CD14-positive monocyte (primary cell): ENCODE measurements around the gene HSPA2. TPM values are rescaled to one million over a fixed set of nuclear protein-coding genes. Genes with fewer than 3 reads are reported as not detected.

Source experiments
- DNase-seq, 3 donors: peaks; one replicate each; pipeline ENCODE4 v3.0.0-alpha.2; 2011 to 2022
- H2AFZ ChIP-seq: 2 replicates; pipeline ENCODE4 v1.6.0; 2012; ENCODE audit warnings: mild to moderate bottlenecking, low read depth, low read length, inconsistent platforms; ENCODE audit not compliant: insufficient read depth, poor library complexity, severe bottlenecking
- H3K27ac ChIP-seq, 2 donors: 1 replicate in 1 of 2; 2 replicates in 1 of 2; pipeline ENCODE4 v1.5.1; 2012 to 2013; ENCODE audit warnings: low read length in 2 of 2, control low read depth in 1 of 2, inconsistent platforms in 1 of 2, low read depth in 1 of 2, mild to moderate bottlenecking in 1 of 2
- H3K27me3 ChIP-seq, 2 donors: one replicate each; pipeline versions ENCODE4 v1.6.0 to v1.6.1; 2011 to 2013; ENCODE audit warnings: low read length in 2 of 2; ENCODE audit not compliant: control insufficient read depth in 2 of 2, insufficient read depth in 2 of 2
- H3K36me3 ChIP-seq, 2 donors: replicated peaks in 1 of 2; 1 replicate in 1 of 2; 2 replicates in 1 of 2; pipeline versions ENCODE4 v1.5.1 to v1.6.1; 2012 to 2013; ENCODE audit warnings: low read length in 2 of 2, control low read depth in 1 of 2, inconsistent platforms in 1 of 2, mild to moderate bottlenecking in 1 of 2; ENCODE audit not compliant: insufficient read depth in 2 of 2, control insufficient read depth in 1 of 2
- H3K4me1 ChIP-seq, 2 donors: 1 replicate in 1 of 2; 2 replicates in 1 of 2; pipeline versions ENCODE4 v1.5.1 to v1.6.1; 2012 to 2013; ENCODE audit warnings: low read length in 2 of 2, control low read depth in 1 of 2, inconsistent platforms in 1 of 2, mild to moderate bottlenecking in 1 of 2, moderate library complexity in 1 of 2; ENCODE audit not compliant: insufficient read depth in 2 of 2, control insufficient read depth in 1 of 2
- H3K4me2 ChIP-seq: replicated peaks from 2 replicates; pipeline ENCODE3; 2012; ENCODE audit warnings: low read length, moderate library complexity, mild to moderate bottlenecking; ENCODE audit not compliant: poor library complexity, severe bottlenecking; ENCODE audit errors: extremely low read depth
- H3K4me3 ChIP-seq, 3 experiments: fragments of 200-600 bp in 1 of 3; sonication (generic) in 1 of 3; replicated peaks in 1 of 3; 1 replicate in 2 of 3; 2 replicates in 1 of 3; pipeline ENCODE4 v1.5.1; 2011 to 2013; ENCODE audit warnings: low read length in 3 of 3, mild to moderate bottlenecking in 3 of 3, control low read depth in 2 of 3, low read depth in 2 of 3, inconsistent platforms in 1 of 3, moderate library complexity in 1 of 3
- H3K79me2 ChIP-seq: 2 replicates; pipeline ENCODE4 v1.6.0; 2012; ENCODE audit warnings: mild to moderate bottlenecking, control low read depth, inconsistent platforms, low read length, moderate library complexity; ENCODE audit not compliant: insufficient read depth
- H3K9ac ChIP-seq: 2 replicates; pipeline ENCODE4 v1.6.0; 2017; ENCODE audit warnings: low read length, mild to moderate bottlenecking; ENCODE audit not compliant: insufficient read depth, poor library complexity, severe bottlenecking
- H3K9me3 ChIP-seq, 2 donors: replicated peaks in 1 of 2; 1 replicate in 1 of 2; 2 replicates in 1 of 2; pipeline versions ENCODE4 v1.5.1 to v1.6.1; 2012 to 2013; ENCODE audit warnings: low read length in 2 of 2, control low read depth in 1 of 2; ENCODE audit not compliant: control insufficient read depth in 1 of 2, insufficient read depth in 1 of 2
- H4K20me1 ChIP-seq: 2 replicates; pipeline ENCODE4 v1.6.0; 2012; ENCODE audit warnings: mild to moderate bottlenecking, low read length, control low read depth, moderate library complexity; ENCODE audit not compliant: insufficient read depth
- H3K27ac Mint-ChIP-seq, 7 donors: one replicate each; pipeline ENCODE4 v1.8.0; 2020; ENCODE audit warnings: mild to moderate bottlenecking in 7 of 7, mixed read lengths in 7 of 7, moderate library complexity in 6 of 7, inconsistent platforms in 2 of 7
- H3K27me3 Mint-ChIP-seq, 3 donors: one replicate each; pipeline ENCODE4 v1.8.0; 2021 to 2022; ENCODE audit warnings: low read depth in 3 of 3, mild to moderate bottlenecking in 3 of 3, mixed read lengths in 3 of 3, moderate library complexity in 3 of 3, inconsistent platforms in 1 of 3
- H3K36me3 Mint-ChIP-seq, 2 donors: one replicate each; pipeline ENCODE4 v1.8.0; 2020; ENCODE audit warnings: mixed read lengths in 2 of 2, inconsistent platforms in 1 of 2, mild to moderate bottlenecking in 1 of 2
- H3K4me1 Mint-ChIP-seq: one replicate; pipeline ENCODE4 v1.8.0; 2020; ENCODE audit warnings: mild to moderate bottlenecking, mixed read lengths
- H3K4me3 Mint-ChIP-seq, 2 donors: one replicate each; pipeline ENCODE4 v1.8.0; 2020; ENCODE audit warnings: mild to moderate bottlenecking in 2 of 2, mixed read lengths in 2 of 2, moderate library complexity in 1 of 2
- H3K9me3 Mint-ChIP-seq, 7 donors: one replicate each; pipeline ENCODE4 v1.8.0; 2020 to 2022; ENCODE audit warnings: mixed read lengths in 7 of 7, mild to moderate bottlenecking in 6 of 7, moderate library complexity in 6 of 7, inconsistent platforms in 2 of 7
- WGBS: methylation state at CpG from one replicate; pipeline ENCODE4 v1.1.5; 2013; ENCODE audit warnings: missing lambda C conversion rate; ENCODE audit not compliant: insufficient coverage; 5-methylcytosine and 5-hydroxymethylcytosine counted together
- intact Hi-C, 2 donors: fragments of 100-400 bp; cut with micrococcal nuclease; formaldehyde crosslinking; loops; one replicate each; pipeline versions ENCODE4 v1.15.0 to v1.15.1; 2023
- polyA plus RNA-seq, 3 donors: library from polyadenylated mRNA; depleted of rRNA in 1 of 3; unstranded in 2 of 3; stranded (reverse) in 1 of 3; fragments of 300-500 nt in 2 of 3; fragments of >200 nt in 1 of 3; fragmentation: Illumina TruSeq in 2 of 3; gene quantifications; 1 replicate in 2 of 3; 2 replicates in 1 of 3; pipeline ENCODE4 v1.2.3, GENCODE V29; 2012 to 2021
- TF ChIP-seq, protein P1 (sequence below): fragments of 200-600 bp; IDR thresholded peaks from one replicate; pipeline ENCODE4 v1.8.0; 2022; ENCODE audit warnings: antibody characterized with exemption, mild to moderate bottlenecking

HSPA2 gene
- polyA plus RNA-seq, 3 donors: 0.17 to 0.41 TPM; not detected in 1

DNA sequence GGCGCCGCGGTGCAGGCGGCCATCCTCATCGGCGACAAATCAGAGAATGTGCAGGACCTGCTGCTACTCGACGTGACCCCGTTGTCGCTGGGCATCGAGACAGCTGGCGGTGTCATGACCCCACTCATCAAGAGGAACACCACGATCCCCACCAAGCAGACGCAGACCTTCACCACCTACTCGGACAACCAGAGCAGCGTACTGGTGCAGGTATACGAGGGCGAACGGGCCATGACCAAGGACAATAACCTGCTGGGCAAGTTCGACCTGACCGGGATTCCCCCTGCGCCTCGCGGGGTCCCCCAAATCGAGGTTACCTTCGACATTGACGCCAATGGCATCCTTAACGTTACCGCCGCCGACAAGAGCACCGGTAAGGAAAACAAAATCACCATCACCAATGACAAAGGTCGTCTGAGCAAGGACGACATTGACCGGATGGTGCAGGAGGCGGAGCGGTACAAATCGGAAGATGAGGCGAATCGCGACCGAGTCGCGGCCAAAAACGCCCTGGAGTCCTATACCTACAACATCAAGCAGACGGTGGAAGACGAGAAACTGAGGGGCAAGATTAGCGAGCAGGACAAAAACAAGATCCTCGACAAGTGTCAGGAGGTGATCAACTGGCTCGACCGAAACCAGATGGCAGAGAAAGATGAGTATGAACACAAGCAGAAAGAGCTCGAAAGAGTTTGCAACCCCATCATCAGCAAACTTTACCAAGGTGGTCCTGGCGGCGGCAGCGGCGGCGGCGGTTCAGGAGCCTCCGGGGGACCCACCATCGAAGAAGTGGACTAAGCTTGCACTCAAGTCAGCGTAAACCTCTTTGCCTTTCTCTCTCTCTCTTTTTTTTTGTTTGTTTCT is 1.7 kb downstream of the HSPA2 start:
- intact Hi-C loops: loop anchor here (5.0 to 10.0 kb wide), 3 partner anchors 35 to 443 kb away; partner anchors contain the start of gene FNTB (in 1 of the 2)
- Histone ChIP-seq H3K9ac (no peak overlapping the region), H3K9me3 (peaks cover 17 to 24% of the 10 kb centered on the region in 2 donors), H4K20me1 (no peaks in the 10 kb centered on the region), H3K36me3 (no peaks in the 10 kb centered on the region), H3K4me2 (peak overlapping the region; percentile 36), H3K27ac (no peak overlapping the region), H3K4me3 (peak overlapping the region in 1 of 3 experiments; percentile 32), H2AFZ (peak overlapping the region; percentile 39), H3K79me2 (no peaks in the 10 kb centered on the region), H3K4me1 (peaks cover 27 to 33% of the 10 kb centered on the region in 2 donors), H3K27me3 (peaks cover 41 to 55% of the 10 kb centered on the region in 2 donors)
- H3K27me3 Mint-ChIP-seq: peaks cover 51 to 73% (median 64%) of the 10 kb centered on the region in 3 donors
- 12% methylated on average over 46 of the region's 61 CpGs for WGBS
- peak in 1 of 3 donors; percentile 15 for DNase-seq
- H3K27ac Mint-ChIP-seq: peak overlapping the region in 1 of 7 donors; percentile 15
- H3K4me1 Mint-ChIP-seq: peaks cover 35% of the 10 kb centered on the region
- H3K4me3 Mint-ChIP-seq: peak overlapping the region; percentile 56 to 99
- H3K9me3 Mint-ChIP-seq: peaks cover 20 to 39% (median 23%) of the 10 kb centered on the region in 7 donors
- TF ChIP-seq, protein P1, sequence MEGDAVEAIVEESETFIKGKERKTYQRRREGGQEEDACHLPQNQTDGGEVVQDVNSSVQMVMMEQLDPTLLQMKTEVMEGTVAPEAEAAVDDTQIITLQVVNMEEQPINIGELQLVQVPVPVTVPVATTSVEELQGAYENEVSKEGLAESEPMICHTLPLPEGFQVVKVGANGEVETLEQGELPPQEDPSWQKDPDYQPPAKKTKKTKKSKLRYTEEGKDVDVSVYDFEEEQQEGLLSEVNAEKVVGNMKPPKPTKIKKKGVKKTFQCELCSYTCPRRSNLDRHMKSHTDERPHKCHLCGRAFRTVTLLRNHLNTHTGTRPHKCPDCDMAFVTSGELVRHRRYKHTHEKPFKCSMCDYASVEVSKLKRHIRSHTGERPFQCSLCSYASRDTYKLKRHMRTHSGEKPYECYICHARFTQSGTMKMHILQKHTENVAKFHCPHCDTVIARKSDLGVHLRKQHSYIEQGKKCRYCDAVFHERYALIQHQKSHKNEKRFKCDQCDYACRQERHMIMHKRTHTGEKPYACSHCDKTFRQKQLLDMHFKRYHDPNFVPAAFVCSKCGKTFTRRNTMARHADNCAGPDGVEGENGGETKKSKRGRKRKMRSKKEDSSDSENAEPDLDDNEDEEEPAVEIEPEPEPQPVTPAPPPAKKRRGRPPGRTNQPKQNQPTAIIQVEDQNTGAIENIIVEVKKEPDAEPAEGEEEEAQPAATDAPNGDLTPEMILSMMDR: no peak
- peaks cover 16% of the 10 kb centered on the region in 2 donors for H3K36me3 Mint-ChIP-seq

DNA sequence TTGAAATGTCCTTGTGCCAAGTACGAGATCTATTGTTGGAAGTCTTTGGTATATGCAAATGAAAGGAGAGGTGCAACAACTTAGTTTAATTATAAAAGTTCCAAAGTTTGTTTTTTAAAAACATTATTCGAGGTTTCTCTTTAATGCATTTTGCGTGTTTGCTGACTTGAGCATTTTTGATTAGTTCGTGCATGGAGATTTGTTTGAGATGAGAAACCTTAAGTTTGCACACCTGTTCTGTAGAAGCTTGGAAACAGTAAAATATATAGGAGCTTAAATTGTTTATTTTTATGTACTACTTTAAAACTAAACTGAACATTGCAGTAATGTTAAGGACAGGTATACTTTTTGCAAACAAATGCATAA is 2.3 kb downstream of the HSPA2 start:
- no peak overlapping the region for H3K27ac ChIP-seq
- Mint-ChIP-seq H3K4me1 (peaks cover 35% of the 10 kb centered on the region), H3K4me3 (peak overlapping the region in 1 of 2 donors; percentile 99), H3K36me3 (peaks cover 16% of the 10 kb centered on the region in 2 donors), H3K27me3 (peaks cover 51 to 71% (median 66%) of the 10 kb centered on the region in 3 donors), H3K9me3 (peaks cover 20 to 39% (median 23%) of the 10 kb centered on the region in 7 donors), H3K27ac (no peak overlapping the region)
- peaks cover 17 to 24% of the 10 kb centered on the region in 2 donors for H3K9me3 ChIP-seq
- H2AFZ ChIP-seq: peak overlapping the region; percentile 39
- H3K79me2 ChIP-seq: no peaks in the 10 kb centered on the region
- no peak overlapping the region for H3K4me3 ChIP-seq
- TF ChIP-seq, protein P1: no peak
- DNase-seq: no peak
- peaks cover 41 to 59% of the 10 kb centered on the region in 2 donors for H3K27me3 ChIP-seq
- intact Hi-C loops: loop anchor here (5.0 to 10.0 kb wide), 3 partner anchors 36 to 442 kb away; partner anchors contain the start of gene FNTB (in 1 of the 2)
- H3K4me2 ChIP-seq: no peak overlapping the region
- no peak overlapping the region for H3K9ac ChIP-seq
- WGBS: 50% methylated on average over 3 of the region's 4 CpGs
- H4K20me1 ChIP-seq: no peaks in the 10 kb centered on the region
- peaks cover 27 to 33% of the 10 kb centered on the region in 2 donors for H3K4me1 ChIP-seq
- H3K36me3 ChIP-seq: no peaks in the 10 kb centered on the region
